GM21447 (cell line): Measurements from ENCODE around the gene ZNF426.
"Not testable (repeated sequence)": the region's sequence is repeated elsewhere in the genome, so short reads cannot be mapped to it uniquely, and the experiment has no call there.

Experiments
- ATAC-seq: cut with Tn5 transposase; IDR thresholded peaks from one replicate; pipeline ENCODE4 v1.9.1; 2021; ENCODE audit not compliant: unreplicated experiment

Gene ZNF426

GRCh38 chr19:9538183-9539058, at the start of gene ZNF426:
TSS of gene ZNF426 (minus strand) at chr19:9538645. CDS start at chr19:9536232, 2,413 bp downstream.
- ATAC-seq = peak; percentile 63

- no peak for ATAC-seq
These were observed 48.3 kb upstream of the ZNF426 start for GRCh38 chr19:9586764-9587163.

GRCh38 chr19:9584073-9584833, 45.8 kb upstream of the ZNF426 start, which contains the start of gene ZNF121:
TSS of gene ZNF121 (minus strand) at chr19:9584504. CDS start at chr19:9568097, 16,407 bp downstream.
- ATAC-seq = peak; percentile 76

GRCh38 chr19:9582081-9582725, 43.8 kb upstream of the ZNF426 start:
- not testable (repeated sequence) for ATAC-seq

- no peak for ATAC-seq
These were observed 42.3 kb upstream of the ZNF426 start for GRCh38 chr19:9580728-9581127.

GRCh38 chr19:9570255-9570654, 31.8 kb upstream of the ZNF426 start:
- no peak for ATAC-seq

GRCh38 chr19:9566729-9567128, 28.3 kb upstream of the ZNF426 start:
- no peak for ATAC-seq

GRCh38 chr19:9565900-9566705, 27.7 kb upstream of the ZNF426 start:
- no peak for ATAC-seq

- no peak for ATAC-seq
These were observed 14.3 kb upstream of the ZNF426 start for GRCh38 chr19:9552536-9553274.

- ATAC-seq = no peak
These were observed 9.4 kb upstream of the ZNF426 start for GRCh38 chr19:9547870-9548269.

GRCh38 chr19:9541281-9541680, 2.8 kb upstream of the ZNF426 start:
- not testable (repeated sequence) for ATAC-seq

- ATAC-seq = not testable (repeated sequence)
These were observed 1.5 kb upstream of the ZNF426 start for GRCh38 chr19:9539921-9540320.

GRCh38 chr19:9539201-9539600, 756 bp upstream of the ZNF426 start:
- ATAC-seq = not testable (repeated sequence)

GRCh38 chr19:9535934-9536333, 2.5 kb downstream of the ZNF426 start:
- ATAC-seq = no peak

GRCh38 chr19:9531933-9532332, 6.5 kb downstream of the ZNF426 start:
- ATAC-seq = no peak

GRCh38 chr19:9528757-9529336, 9.6 kb downstream of the ZNF426 start:
- ATAC-seq = no peak

- no peak for ATAC-seq
These were observed 14.5 kb downstream of the ZNF426 start for GRCh38 chr19:9523885-9524474.

GRCh38 chr19:9507285-9507684, 31.2 kb downstream of the ZNF426 start:
- ATAC-seq = no peak

GRCh38 chr19:9500796-9501195, 37.6 kb downstream of the ZNF426 start:
- no peak for ATAC-seq
